ENCODE measurements around the gene ADCK2. TPM values are rescaled to one million over a fixed set of nuclear protein-coding genes. Genes with fewer than 3 reads are reported as not detected.

Gene ADCK2
- total RNA-seq, result 49.4 TPM

GRCh38 chr7:140672382-140673062 is at the start of gene ADCK2:
ADCK2 (plus strand) TSS chr7:140672945; CDS start chr7:140673331, 386 bp downstream.

DNA sequence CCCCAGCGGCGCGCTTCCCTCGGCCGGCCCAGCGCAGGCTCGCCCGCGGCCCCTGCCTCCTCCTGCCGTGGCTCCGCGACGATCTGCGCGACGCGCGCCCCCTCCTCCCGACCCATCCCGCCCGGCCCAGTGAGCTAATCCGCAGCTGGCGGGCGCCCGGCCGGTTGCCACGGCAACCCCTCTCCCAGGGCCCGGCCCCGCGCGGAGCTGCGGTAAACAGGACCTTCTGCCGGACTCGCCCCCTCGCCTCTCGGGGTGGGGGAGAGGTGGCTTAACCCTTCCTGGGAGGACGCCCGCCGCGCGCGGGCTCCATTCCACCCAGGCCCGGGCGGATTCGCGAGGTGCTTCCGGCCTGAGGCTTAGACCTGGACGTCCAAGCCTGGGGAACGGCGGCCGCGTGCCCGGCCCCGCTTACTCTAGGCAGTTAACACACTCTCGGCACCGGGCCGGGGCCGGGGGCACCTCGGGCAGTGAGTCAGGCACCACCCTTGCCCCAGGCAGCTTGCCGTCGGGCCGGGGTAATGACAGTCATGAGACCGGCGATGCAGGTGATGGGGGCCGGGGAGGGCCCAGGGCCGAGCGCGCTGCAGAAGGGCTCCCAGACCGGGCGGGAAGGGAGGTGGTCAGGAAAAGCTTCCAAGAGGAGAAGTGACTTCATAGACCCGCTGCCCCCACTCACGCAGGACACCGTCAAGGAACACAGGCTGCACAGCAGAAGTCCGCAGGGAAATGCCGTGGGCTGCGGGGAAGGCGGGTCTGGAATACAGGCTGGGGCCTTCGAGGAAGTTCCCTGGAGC is 31.8 kb upstream of the ADCK2 start, which contains the start of gene DENND2A:
Gene DENND2A (minus strand): TSS at position 87 of the 797 bp plus-strand sequence. CDS start 38,416 bp downstream, outside the sequence.

DNA sequence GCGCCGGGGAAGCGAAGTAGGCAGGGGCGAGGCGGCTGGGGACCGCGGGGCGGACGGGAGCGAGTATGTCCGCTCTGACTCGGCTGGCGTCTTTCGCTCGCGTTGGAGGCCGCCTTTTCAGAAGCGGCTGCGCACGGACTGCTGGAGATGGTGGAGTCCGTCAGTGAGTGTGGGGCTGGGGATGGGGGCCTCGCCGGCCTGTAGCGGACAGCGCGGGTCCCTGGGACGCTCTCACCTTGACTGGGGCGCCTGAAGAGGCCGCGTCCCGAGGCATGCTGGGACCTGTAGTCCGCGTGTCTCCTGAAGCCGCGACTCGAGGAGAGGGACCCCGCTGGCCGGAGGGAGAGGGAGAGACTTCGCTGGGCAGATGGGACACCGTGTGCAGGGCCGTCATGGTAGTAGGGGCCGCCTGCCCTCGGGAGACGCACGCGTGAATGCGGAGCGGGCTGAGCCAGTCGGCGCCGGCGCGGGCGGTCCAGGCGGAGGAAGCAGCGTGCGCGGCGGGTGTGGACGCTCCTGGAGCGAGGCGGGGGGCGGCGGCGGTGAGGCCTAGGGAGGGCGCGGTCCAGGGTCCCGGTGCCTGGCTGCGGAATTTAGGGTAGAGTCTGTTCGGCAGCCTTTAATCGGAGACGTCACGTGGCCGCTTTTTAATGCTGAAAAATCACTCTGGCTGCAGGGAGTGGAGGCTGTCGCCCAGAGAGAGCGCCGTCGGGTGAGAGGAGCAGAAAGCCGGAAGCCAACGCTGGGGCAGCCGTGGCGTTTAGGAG is 24.1 kb downstream of the ADCK2 start, which contains the start of gene NDUFB2:
Gene NDUFB2 (plus strand): TSS at position 29 of the 767 bp plus-strand sequence. CDS start 37 bp downstream, at position 66.

Small RNAs within 50 kb of the gene (small RNA-seq; reads per million reads assigned to genes)
- not detected for gene RN7SL771P

Other genes with a start within 250 kb of the ADCK2 start
- gene MKRN1, start 193.4 kb upstream of the ADCK2 start, total RNA-seq, result 101 TPM
- gene DENND2A, start 32.1 kb upstream of the ADCK2 start, total RNA-seq, result 43.8 TPM
- gene NDUFB2, start 23.8 kb downstream of the ADCK2 start, total RNA-seq, result 96.0 TPM